GM19397 (cell line): Measurements from ENCODE around the gene ATRNL1.
"Not testable (repeated sequence)": the region's sequence is repeated elsewhere in the genome, so short reads cannot be mapped to it uniquely, and the experiment has no call there.

ENCODE experiments used
- ATAC-seq: cut with Tn5 transposase; IDR thresholded peaks from one replicate; pipeline ENCODE4 v1.9.1; 2021; ENCODE audit warnings: mild to moderate bottlenecking, moderate library complexity; ENCODE audit not compliant: unreplicated experiment

Gene ATRNL1

DNA sequence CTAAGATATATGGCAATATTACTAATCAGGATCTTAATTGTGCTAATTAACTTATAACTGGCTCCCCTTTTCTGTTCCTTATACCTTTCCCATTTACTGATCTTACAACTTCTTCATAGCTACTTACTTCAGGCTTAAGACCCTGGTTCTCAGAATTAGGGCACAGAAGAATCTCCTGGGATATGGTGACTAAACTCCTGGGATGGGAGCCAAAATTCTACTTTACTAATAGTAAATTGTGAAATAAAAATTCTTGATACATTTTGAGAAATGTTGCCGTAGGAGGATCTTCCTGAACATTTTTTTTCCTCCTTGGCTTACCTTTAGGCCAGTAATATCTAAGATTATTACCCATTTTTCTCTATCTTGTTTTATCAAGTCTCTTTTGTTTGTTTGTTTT, 309.5 kb downstream of the ATRNL1 start:
- ATAC-seq, result no peak

- not testable (repeated sequence) for ATAC-seq
Measured at GRCh38 chr10:115405838-115406237, 312.7 kb downstream of the ATRNL1 start.

- ATAC-seq, result no peak
Measured at GRCh38 chr10:115409347-115409746, 316.2 kb downstream of the ATRNL1 start.

DNA sequence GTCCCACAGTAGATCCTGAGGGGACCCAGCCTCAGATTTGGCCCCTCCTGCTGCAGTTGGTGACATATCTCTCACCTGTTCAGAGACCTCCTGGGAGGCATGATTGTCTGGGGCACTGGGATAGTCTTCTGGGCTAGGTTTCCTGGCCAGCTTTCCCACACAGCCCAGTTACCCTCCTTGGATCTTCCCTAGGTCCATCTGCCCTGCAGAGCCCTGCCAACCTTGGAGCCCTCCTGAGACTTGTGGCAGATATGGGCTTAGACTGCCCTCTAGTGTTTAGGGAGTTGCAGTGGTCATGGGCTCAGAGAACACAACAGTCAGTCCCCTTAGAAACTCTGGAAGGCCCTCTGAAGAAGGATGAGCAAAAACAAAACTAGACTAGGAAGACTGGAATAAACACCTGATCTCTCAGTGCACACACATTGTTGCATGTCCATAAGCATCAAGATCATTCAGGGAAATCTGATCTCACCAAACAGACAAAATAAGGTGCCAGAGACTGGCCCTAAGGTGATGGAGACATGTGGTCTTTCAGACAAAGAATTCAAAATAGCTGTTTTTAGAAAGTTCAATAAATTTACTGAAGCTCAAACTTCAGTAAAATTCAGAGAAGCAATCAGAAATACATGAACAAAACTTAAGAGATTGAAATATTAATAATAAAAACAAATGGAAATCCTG, 324.6 kb downstream of the ATRNL1 start:
- ATAC-seq, result peak; percentile 96

GRCh38 chr10:115422624-115423023, 329.5 kb downstream of the ATRNL1 start:
- no peak for ATAC-seq

DNA sequence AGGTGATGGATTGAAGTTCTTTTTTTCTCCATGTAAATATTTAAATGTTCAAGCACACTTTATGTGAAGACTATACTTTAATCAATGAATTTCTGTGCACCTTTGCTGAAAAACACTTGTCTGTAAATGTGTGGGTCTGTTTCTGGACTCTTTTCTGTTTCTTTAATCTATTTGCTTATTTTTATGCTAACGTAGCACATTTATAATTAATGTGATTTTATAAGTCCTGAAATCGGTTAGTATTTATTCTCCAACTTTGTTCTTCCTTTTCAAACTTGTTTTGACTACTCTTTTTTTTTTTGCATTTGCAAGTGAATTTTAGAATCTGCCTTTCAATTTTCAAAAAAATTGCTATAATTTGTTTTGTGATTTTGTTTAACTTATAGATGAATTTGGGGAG, 334.4 kb downstream of the ATRNL1 start:
- no peak for ATAC-seq

- no peak for ATAC-seq
Measured at GRCh38 chr10:115432188-115432819, 339.1 kb downstream of the ATRNL1 start.

DNA sequence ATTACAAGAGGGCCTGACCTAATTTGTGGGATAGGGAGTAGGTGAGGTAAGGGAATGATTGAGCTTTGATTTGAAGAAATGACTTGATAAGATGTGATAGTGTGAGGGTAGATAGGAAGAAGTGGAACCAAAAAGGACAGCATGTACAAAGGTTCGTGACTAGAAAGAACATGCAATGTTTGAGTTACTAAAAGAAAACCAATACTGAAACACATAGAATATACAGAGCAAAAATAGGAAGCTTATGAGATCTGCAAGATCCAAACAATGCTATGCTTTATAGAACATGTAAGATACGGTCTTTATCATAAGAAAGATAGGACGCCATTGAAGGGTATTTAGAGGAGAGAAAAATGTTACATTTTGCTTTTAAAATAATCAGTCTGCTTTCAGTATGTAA, 343.8 kb downstream of the ATRNL1 start:
- no peak for ATAC-seq

DNA sequence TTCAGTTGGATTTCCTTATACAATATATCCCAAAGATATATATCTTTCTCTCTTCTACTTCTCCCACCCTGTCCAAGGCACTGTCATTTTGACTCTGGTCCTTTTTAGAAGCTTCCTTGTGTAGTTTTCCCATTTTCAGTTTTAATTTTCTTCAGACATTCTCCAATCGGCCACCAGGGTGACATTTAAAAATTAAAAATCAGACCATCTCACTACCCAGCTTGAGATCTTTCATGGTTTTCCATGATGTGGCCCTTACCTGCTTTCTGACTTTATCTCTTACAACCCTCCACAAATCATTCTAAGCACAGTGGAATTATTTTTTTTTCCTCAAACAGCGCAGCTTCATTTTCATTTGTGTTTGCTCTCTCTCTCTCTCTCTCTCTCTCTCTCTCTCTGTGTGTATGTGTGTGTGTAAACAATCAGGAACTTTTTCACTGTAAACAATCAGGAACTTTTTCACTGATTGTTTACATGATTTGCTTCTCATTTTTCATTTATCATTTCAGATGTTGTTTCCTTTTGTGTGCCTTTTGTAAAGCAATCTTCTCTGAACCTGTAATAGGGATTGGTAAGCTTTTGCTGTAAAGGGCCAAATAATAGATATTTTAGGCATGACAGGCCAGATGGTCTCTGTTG, 348.9 kb downstream of the ATRNL1 start:
- ATAC-seq, result no peak

DNA sequence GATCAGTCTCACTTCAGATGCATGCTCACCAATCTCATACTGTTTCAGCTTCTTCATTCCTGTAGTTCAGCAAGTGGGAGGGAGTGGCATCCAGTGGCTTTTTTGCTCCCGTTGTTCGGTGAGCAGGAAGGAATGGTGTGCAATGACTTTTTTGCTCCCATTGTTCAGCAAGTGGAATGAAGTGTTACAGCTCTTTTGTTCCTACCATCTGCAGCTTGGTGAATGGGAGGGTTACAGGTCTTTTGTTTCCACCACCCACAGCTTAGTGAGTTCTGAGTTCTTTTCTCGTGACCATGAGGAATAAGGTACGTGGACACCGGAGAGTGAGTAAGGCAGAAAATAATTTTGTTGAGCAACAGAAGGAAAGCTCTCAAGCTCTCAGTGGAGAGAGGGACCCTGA, 363.6 kb downstream of the ATRNL1 start:
- ATAC-seq, result no peak

GRCh38 chr10:115483294-115483693, 390.1 kb downstream of the ATRNL1 start:
- ATAC-seq, result no peak

DNA sequence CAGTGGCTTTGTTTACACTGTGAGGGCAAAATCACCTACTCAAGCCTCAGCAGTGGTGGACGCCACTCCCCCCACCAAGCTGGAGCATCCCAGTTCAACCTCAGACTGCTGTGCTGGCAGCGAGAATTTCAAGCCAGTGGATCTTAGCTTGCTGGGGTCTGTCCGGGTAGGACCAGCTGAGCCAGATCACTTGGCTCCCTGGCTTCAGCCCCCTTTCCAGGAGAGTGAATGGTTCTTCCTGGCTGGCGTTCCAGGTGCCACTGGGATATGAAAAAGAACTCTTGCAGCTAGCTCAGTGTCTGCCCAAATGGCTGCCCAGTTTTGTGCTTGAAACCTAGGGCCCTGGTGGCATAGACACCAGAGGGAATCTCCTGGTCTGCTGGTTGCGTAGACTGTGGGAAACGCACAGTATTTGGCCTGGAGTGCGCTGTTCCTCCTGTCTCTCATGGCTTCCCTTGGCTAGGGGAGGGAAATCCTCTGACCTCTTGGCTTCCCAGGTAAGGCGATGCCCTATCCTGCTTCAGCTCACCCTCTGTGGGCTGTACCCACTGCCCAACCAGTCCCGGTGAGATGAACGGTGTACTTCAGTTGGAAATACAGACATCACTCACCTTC, 398.5 kb downstream of the ATRNL1 start:
- no peak for ATAC-seq

GRCh38 chr10:115503546-115503945, 410.4 kb downstream of the ATRNL1 start:
- ATAC-seq, result no peak

GRCh38 chr10:115514895-115515294, 421.7 kb downstream of the ATRNL1 start:
- no peak for ATAC-seq

GRCh38 chr10:115525141-115525540, 432.0 kb downstream of the ATRNL1 start:
- ATAC-seq, result no peak

GRCh38 chr10:115527682-115528081, 434.5 kb downstream of the ATRNL1 start:
- not testable (repeated sequence) for ATAC-seq

GRCh38 chr10:115536401-115536800, 443.2 kb downstream of the ATRNL1 start:
- not testable (repeated sequence) for ATAC-seq

DNA sequence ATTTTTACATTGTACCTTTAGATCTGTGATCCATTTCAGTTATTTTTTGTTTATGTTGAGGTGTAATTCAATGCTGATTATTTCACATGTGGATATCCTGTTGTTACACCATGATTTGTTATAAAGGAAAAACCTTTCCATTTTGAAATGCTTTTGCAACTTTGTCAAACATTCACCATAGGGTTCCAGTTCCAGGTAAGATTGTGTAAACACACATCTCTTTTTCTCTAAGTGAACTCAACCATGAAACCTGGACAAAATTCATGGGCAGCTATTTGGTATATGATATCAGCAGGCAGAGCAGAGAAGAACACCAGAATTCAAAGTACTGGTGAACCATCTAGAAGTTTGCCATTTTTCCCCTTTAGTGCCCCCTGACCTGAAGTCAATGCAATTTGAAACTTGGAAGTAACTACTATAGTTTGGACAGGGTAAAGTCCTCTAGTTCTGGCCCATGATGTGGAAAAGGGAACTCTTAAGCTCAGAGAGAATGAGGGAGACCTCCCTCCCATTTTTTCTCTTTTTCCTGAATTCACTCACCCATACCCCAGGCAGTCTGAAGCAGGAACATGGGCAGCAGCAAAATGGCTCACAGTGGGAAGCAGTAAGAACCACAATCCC, 446.1 kb downstream of the ATRNL1 start:
- no peak for ATAC-seq

GRCh38 chr10:115555887-115556402, 462.8 kb downstream of the ATRNL1 start:
- no peak for ATAC-seq

DNA sequence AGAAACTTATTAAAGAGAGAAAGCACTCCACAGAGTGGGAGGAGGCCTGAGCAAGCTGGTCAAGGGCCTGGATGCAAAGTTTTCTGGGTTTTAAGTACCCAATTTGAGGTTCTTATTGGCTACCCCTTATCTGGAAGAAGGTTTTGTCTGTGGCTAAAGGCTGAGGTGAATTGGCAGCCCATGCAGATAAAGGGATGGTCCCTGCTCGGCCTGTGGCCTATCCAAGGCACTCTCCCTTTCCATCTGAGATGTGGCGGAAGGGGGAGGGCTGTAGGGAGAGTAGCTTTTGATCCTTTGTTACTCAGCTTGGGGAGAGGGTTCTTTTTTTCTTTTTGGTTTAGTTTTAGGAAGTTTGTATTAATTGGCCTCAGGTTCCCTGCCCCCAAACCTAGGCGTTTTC, 465.1 kb downstream of the ATRNL1 start:
- ATAC-seq, result no peak

- no peak for ATAC-seq
Measured at GRCh38 chr10:115566867-115567266, 473.7 kb downstream of the ATRNL1 start.
